Measurements from ENCODE around the gene FCRLA.

DNA sequence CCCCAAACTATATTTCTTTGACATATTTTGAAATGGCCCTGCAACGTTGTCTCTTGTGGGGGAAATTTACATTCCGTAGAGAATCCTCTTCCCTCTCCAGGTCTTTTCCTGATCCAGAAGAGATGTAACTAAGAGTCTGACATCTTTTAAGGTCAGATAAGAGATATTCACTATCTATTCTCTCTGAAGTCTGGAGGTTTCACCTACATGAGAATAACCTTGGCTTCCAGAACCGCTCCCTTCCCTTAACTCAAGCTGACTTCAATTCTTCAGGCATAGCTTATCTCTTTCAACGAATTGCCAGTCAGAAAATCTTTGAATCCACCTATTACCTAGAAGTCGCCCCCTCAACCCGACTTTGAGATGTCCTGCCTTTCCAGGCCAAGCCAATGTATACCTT, 24.2 kb downstream of the FCRLA start:
- TF ChIP-seq POLR2AphosphoS5 (IDR thresholded peaks at IDR 0.05; ENCODE audit: low read depth, low read length), result no peak
- TF ChIP-seq, protein P1, sequence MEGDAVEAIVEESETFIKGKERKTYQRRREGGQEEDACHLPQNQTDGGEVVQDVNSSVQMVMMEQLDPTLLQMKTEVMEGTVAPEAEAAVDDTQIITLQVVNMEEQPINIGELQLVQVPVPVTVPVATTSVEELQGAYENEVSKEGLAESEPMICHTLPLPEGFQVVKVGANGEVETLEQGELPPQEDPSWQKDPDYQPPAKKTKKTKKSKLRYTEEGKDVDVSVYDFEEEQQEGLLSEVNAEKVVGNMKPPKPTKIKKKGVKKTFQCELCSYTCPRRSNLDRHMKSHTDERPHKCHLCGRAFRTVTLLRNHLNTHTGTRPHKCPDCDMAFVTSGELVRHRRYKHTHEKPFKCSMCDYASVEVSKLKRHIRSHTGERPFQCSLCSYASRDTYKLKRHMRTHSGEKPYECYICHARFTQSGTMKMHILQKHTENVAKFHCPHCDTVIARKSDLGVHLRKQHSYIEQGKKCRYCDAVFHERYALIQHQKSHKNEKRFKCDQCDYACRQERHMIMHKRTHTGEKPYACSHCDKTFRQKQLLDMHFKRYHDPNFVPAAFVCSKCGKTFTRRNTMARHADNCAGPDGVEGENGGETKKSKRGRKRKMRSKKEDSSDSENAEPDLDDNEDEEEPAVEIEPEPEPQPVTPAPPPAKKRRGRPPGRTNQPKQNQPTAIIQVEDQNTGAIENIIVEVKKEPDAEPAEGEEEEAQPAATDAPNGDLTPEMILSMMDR (IDR thresholded peaks at IDR 0.05), result no peak
- TF ChIP-seq, protein P2, sequence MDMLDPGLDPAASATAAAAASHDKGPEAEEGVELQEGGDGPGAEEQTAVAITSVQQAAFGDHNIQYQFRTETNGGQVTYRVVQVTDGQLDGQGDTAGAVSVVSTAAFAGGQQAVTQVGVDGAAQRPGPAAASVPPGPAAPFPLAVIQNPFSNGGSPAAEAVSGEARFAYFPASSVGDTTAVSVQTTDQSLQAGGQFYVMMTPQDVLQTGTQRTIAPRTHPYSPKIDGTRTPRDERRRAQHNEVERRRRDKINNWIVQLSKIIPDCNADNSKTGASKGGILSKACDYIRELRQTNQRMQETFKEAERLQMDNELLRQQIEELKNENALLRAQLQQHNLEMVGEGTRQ (IDR thresholded peaks at IDR 0.05; ENCODE audit: borderline replicate concordance, low read depth, low read length), result no peak
- no peak for TF ChIP-seq RCOR1 (IDR thresholded peaks at IDR 0.05; ENCODE audit: low read length)
- TF ChIP-seq, protein P3, sequence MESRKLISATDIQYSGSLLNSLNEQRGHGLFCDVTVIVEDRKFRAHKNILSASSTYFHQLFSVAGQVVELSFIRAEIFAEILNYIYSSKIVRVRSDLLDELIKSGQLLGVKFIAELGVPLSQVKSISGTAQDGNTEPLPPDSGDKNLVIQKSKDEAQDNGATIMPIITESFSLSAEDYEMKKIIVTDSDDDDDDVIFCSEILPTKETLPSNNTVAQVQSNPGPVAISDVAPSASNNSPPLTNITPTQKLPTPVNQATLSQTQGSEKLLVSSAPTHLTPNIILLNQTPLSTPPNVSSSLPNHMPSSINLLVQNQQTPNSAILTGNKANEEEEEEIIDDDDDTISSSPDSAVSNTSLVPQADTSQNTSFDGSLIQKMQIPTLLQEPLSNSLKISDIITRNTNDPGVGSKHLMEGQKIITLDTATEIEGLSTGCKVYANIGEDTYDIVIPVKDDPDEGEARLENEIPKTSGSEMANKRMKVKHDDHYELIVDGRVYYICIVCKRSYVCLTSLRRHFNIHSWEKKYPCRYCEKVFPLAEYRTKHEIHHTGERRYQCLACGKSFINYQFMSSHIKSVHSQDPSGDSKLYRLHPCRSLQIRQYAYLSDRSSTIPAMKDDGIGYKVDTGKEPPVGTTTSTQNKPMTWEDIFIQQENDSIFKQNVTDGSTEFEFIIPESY (IDR thresholded peaks at IDR 0.05; ENCODE audit: borderline replicate concordance, low read depth), result no peak
- TF ChIP-seq FOSL2 (IDR thresholded peaks at IDR 0.05; ENCODE audit: borderline replicate concordance, low read depth), result no peak
- no peak for TF ChIP-seq RXRA (IDR thresholded peaks at IDR 0.05; ENCODE audit: borderline replicate concordance, low read depth)
- TF ChIP-seq MXI1 (IDR thresholded peaks at IDR 0.05; ENCODE audit: low read depth, low read length), result no peak
- TF ChIP-seq, protein P4, sequence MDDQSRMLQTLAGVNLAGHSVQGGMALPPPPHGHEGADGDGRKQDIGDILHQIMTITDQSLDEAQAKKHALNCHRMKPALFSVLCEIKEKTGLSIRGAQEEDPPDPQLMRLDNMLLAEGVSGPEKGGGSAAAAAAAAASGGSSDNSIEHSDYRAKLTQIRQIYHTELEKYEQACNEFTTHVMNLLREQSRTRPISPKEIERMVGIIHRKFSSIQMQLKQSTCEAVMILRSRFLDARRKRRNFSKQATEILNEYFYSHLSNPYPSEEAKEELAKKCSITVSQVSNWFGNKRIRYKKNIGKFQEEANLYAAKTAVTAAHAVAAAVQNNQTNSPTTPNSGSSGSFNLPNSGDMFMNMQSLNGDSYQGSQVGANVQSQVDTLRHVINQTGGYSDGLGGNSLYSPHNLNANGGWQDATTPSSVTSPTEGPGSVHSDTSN (IDR thresholded peaks at IDR 0.05), result no peak

Data from SK-N-SH (cell line).